DND-41 (cell line): ENCODE measurements around the gene CPA4.

Source experiments
- CTCF ChIP-seq: IDR thresholded peaks from 2 replicates; pipeline ENCODE4 v1.5.1; 2012; ENCODE audit warnings: borderline replicate concordance, low read length, moderate library complexity, mild to moderate bottlenecking; ENCODE audit not compliant: poor library complexity, severe bottlenecking; ENCODE audit errors: extremely low read depth
- EZH2 ChIP-seq: IDR thresholded peaks from 3 replicates; pipeline ENCODE4 v1.6.1; 2012; ENCODE audit warnings: borderline replicate concordance, low read depth, mild to moderate bottlenecking, moderate library complexity, low read length, inconsistent platforms; ENCODE audit not compliant: severe bottlenecking

DNA sequence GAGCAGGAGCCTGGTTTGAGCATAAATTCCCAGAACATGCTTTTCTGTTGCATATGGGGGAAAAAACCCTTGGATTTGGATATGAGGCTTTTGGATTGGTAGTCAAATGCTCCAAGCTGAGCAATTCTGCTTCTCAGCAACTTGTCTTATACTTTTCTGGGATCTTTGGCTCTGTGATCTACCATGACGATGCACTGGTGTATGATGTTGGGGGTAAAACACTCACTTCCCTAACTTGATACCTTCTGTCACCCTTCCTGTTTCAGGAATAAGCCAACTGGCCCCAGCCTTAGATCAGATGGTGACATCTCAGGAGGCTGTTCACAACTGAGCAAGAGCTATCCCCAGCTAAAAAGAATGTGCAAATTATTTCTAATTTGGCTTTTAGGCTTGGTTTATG, 13.1 kb upstream of the CPA4 start:
- no peak for TF ChIP-seq CTCF
- no peak for TF ChIP-seq EZH2
